Stomach (tissue), 4 donors: ENCODE data around the gene BATF.

ENCODE experiments used
- EP300 ChIP-seq: sonication (generic); formaldehyde crosslinking; IDR thresholded peaks from one replicate; pipeline ENCODE4 v1.6.1; 2017; ENCODE audit warnings: antibody characterized with exemption
- POLR2A ChIP-seq, 4 donors: fragments of 450-650 bp; IDR thresholded peaks; one replicate each; pipeline ENCODE4 v1.6.1; 2016; ENCODE audit warnings: antibody characterized with exemption in 4 of 4, control low read depth in 2 of 4, mild to moderate bottlenecking in 1 of 4, moderate library complexity in 1 of 4
- POLR2AphosphoS5 ChIP-seq, 3 donors: sonication (generic); formaldehyde crosslinking; IDR thresholded peaks; one replicate each; pipeline ENCODE4 v1.6.1; 2016; ENCODE audit warnings: antibody characterized with exemption in 3 of 3
- TF ChIP-seq, protein P1 (sequence below), 7 experiments: fragments of 450-650 bp in 4 of 7; fragments of 200-600 bp in 3 of 7; sonication (generic) in 3 of 7; IDR thresholded peaks; one replicate each; pipeline ENCODE4 v1.5.1; 2016 to 2019; ENCODE audit warnings: antibody characterized with exemption in 7 of 7, control low read depth in 2 of 7, mild to moderate bottlenecking in 1 of 7

DNA sequence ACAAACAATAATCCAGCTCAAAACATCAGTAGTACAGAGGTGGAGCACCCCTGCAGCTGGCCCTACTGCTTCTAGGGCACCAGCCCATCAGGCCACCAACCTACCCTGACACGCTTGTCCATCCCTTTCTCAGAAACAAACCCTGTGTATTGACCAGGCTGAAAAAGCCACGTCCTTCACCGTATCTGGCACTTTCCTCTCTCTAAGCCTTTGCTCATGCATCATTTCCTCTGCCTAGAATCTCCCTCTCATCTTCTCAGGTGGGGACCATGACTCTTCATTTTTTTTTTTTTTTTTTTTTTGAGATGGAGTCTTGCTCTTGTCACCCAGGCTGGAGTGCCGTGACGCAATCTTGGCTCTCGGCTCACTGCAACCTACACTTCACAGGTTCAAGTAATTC is 30.9 kb downstream of the BATF start:
- TF ChIP-seq, protein P1, sequence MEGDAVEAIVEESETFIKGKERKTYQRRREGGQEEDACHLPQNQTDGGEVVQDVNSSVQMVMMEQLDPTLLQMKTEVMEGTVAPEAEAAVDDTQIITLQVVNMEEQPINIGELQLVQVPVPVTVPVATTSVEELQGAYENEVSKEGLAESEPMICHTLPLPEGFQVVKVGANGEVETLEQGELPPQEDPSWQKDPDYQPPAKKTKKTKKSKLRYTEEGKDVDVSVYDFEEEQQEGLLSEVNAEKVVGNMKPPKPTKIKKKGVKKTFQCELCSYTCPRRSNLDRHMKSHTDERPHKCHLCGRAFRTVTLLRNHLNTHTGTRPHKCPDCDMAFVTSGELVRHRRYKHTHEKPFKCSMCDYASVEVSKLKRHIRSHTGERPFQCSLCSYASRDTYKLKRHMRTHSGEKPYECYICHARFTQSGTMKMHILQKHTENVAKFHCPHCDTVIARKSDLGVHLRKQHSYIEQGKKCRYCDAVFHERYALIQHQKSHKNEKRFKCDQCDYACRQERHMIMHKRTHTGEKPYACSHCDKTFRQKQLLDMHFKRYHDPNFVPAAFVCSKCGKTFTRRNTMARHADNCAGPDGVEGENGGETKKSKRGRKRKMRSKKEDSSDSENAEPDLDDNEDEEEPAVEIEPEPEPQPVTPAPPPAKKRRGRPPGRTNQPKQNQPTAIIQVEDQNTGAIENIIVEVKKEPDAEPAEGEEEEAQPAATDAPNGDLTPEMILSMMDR (IDR thresholded peaks at IDR 0.05), result no peak
- TF ChIP-seq POLR2A (IDR thresholded peaks at IDR 0.05) (no peak), EP300 (no peak), POLR2AphosphoS5 (IDR thresholded peaks at IDR 0.05) (no peak)
